ENCODE measurements around the gene HS6ST2.
"Not testable (repeated sequence)": the region's sequence is repeated elsewhere in the genome, so short reads cannot be mapped to it uniquely, and the experiment has no call there.

The HS6ST2 gene

GRCh38 chrX:132957211-132958090 is 978 bp downstream of the HS6ST2 start:
- peak overlapping the region; percentile 85 for H3K27ac ChIP-seq
- no peak for TF ChIP-seq CTCF (conservative IDR thresholded peaks at IDR 0.05)

DNA sequence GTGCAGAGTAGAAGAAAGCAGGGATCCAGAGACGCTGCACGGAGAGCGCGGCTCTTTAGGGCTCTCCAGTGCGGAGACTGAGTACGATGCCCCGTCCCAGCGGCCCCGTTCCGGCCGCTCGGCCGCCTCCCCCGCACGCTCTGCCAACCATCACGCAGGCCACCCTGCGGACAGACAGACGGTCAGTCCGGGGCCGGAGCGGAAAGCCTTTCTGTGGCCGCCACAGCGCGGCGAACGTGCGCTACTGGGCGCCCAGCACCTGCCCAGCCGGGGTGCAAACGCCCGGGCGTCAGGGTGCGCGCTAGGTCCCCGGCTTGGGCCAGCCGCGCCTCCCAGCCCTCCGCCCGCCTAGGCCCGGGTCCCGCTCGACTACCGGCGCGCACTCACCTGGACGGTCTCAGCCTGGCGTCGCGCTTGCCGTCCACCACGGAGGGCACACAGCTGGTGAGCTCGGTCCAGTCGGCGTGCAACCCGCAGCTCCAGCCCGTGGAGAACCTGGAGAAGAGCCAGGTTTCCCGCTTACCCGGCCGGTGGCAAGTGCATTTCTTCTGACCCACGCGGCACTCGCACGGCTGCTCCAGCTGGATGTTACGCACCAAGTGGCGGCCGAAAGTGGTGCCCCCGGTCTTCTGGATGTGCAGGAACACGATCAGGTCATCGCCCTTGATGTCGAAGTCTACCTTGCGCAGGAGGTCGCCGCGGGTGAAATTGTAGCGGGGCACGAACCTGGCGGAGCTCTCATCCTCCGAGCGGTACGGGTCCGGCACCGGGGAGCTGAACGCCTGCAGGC is 1.8 kb downstream of the HS6ST2 start:
- no peak for TF ChIP-seq CTCF (conservative IDR thresholded peaks at IDR 0.05)
- peak overlapping the region; percentile 85 for H3K27ac ChIP-seq

DNA sequence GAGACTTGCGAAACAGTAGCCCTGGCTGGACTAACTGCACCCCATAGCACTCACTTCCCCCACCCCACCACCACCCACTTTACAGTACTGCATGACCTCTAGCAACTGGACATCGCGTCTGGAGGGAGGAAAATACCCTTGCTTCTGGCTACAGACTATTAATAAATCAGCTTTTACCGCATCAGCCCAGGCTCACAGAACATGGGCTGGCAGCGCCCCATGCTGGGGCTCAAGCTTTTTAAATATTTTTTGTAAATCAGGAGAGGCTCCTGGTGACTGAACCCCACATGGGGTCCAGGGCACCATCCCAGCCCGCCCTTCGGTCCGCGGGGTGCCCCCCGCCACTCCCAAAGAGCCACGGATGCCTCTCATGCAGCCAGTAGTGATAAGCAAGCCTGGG is 2.7 kb downstream of the HS6ST2 start:
- H3K27ac ChIP-seq = no peak overlapping the region
- no peak; the same call in 1 of the 2 replicates for TF ChIP-seq CTCF (conservative IDR thresholded peaks at IDR 0.05)

DNA sequence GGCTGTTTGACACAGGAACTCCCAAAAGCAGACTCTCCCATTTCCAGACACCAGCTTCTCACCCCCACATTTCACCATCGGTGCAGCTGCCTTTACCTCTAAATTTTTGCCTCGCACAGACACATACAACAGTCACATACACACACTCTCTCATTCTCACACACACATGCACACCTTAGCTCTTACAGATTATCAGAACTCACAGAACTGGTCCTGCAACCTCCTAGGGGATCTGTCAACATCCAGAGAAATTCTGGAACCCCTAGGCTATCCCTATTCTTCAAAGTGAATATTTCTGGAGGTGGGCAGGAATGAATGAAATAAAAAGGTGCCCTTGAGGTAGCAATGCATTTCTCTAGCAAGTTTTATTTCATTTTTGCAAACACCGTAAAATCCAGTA is 4.1 kb downstream of the HS6ST2 start:
- TF ChIP-seq CTCF (conservative IDR thresholded peaks at IDR 0.05) = no peak

GRCh38 chrX:132953354-132953753 is 5.1 kb downstream of the HS6ST2 start:
- H3K27ac ChIP-seq = no peak overlapping the region
- no peak for TF ChIP-seq CTCF (conservative IDR thresholded peaks at IDR 0.05)

More for the DNA sequence above, 4.1 kb downstream of the HS6ST2 start:
- peak overlapping the region; percentile 38 for H3K27ac ChIP-seq

- TF ChIP-seq CTCF (conservative IDR thresholded peaks at IDR 0.05) = peak; percentile 14; the same call in 1 of the 2 replicates
- H3K27ac ChIP-seq = no peak overlapping the region
Observed at GRCh38 chrX:132948648-132949260, 9.7 kb downstream of the HS6ST2 start.

DNA sequence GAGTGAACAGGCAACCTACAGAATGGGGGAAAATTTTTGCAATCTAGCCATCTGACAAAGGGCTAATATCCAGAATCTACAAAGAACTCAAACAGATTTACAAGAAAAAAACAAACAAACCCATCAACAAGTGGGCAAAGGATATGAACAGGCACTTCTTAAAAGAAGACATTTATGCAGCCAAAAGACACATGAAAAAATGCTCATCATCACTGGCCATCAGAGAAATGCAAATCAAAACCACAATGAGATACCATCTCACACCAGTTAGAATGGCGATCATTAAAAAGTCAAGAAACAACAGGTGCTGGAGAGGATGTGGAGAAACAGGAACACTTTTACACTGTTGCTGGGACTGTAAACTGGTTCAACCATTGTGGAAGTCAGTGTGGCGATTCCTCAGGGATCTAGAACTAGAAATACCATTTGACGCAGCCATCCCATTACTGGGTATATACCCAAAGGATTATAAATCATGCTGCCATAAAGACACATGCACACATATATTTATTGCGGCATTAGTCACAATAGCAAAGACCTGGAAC is 13.3 kb downstream of the HS6ST2 start:
- H3K27ac ChIP-seq = not testable (repeated sequence)
